ENCODE measurements around the gene CD209. TPM values are rescaled to one million over a fixed set of nuclear protein-coding genes. Genes with fewer than 3 reads are reported as not detected.

Gene CD209
- total and polyA plus RNA-seq, 2 donors (not counting 3 experiments of a cell fraction or from before 2014, with no cell fraction given): not detected

GRCh38 chr19:7731615-7732014, 15.7 kb downstream of the CD209 start:
- H2AFZ ChIP-seq (ENCODE audit: low read depth, low read length): no peak overlapping the region
- POLR2A ChIA-PET: no interaction called here
- no peak overlapping the region for H3K27ac ChIP-seq (ENCODE audit: insufficient read depth, low read depth, low read length)
- H3K4me3 ChIP-seq (replicated peaks in 1 of 3; ENCODE audit: insufficient read depth in 1 of 3, low read depth in 1 of 3, low read length in 3 of 3): no peak overlapping the region
- no peak overlapping the region for H3K4me2 ChIP-seq (ENCODE audit: insufficient read depth, low read length)
- H3K9ac ChIP-seq (replicated peaks; ENCODE audit: extremely low read depth, insufficient read depth, low read length): no peak overlapping the region
- DNase-seq (ENCODE audit: low read depth, low spot score) (no peak), FAIRE-seq (no peak)
- no peaks in the 10 kb centered on the region for H4K20me1 ChIP-seq (replicated peaks; ENCODE audit: control insufficient read depth, extremely low read depth, insufficient read depth, low read length)
- H3K27me3 ChIP-seq (ENCODE audit: control insufficient read depth in 2 of 2, insufficient read depth in 2 of 2, low read length in 2 of 2): peaks cover 36 to 40% of the 10 kb centered on the region in 2 experiments
- no peaks in the 10 kb centered on the region for H3K4me1 ChIP-seq (ENCODE audit: control insufficient read depth, extremely low read depth, insufficient read depth, low read length)
- no peaks in the 10 kb centered on the region for H3K36me3 ChIP-seq (ENCODE audit: control insufficient read depth in 2 of 2, extremely low read depth in 1 of 2, insufficient read depth in 2 of 2, low read length in 2 of 2)
- CTCF ChIA-PET: interaction anchor here (1.2 kb wide), 1 partner anchor 51 kb away, joined by 3 read pairs; the partner anchor contains the start of gene TRAPPC5
- no peak for TF ChIP-seq CTCF (IDR thresholded peaks at IDR 0.05; ENCODE audit: extremely low read depth in 1 of 2, insufficient read depth in 1 of 2, low read depth in 1 of 2, low read length in 2 of 2)
- no peak for TF ChIP-seq POLR2A (IDR thresholded peaks at IDR 0.05; ENCODE audit: low read depth, low read length)
- TF ChIP-seq EZH2 (IDR thresholded peaks at IDR 0.05; ENCODE audit: borderline replicate concordance, low read depth, low read length, severe bottlenecking): no peak
- no peak for TF ChIP-seq POLR2AphosphoS5 (IDR thresholded peaks at IDR 0.05; ENCODE audit: insufficient read depth, low read depth, low read length)
- TF ChIP-seq FOS (IDR thresholded peaks at IDR 0.05; ENCODE audit: borderline replicate concordance, insufficient read depth, low read length): no peak
- no peak for TF ChIP-seq MAX (IDR thresholded peaks at IDR 0.05; ENCODE audit: insufficient read depth, insufficient read length)
- H3K9me1 ChIP-seq (replicated peaks; ENCODE audit: control insufficient read depth, extremely low read depth, insufficient read depth, low read length): no peaks in the 10 kb centered on the region
- H3K9me3 ChIP-seq (replicated peaks; ENCODE audit: control insufficient read depth, insufficient read depth, low read length): no peaks in the 10 kb centered on the region
- H3K79me2 ChIP-seq (ENCODE audit: control insufficient read depth, insufficient read depth, low read length): no peaks in the 10 kb centered on the region
- dilution Hi-C loops (cut with MboI; ENCODE audit: extremely low pct_ligation_motif_present, low sequenced_read_pairs) (no loop called here), intact Hi-C loops (cut with micrococcal nuclease) (no loop called here)
- no TSS peak for BruUV-seq (replicated peaks)

Data from endothelial cell of umbilical vein (primary cell).